ENCODE measurements around the gene CDK14. TPM values are rescaled to one million over a fixed set of nuclear protein-coding genes. Genes with fewer than 3 reads are reported as not detected.
"Not testable (repeated sequence)": the region's sequence is repeated elsewhere in the genome, so short reads cannot be mapped to it uniquely, and the experiment has no call there.

Gene CDK14
- total RNA-seq, 1 donor from 2014 or later = 52.3 TPM

DNA sequence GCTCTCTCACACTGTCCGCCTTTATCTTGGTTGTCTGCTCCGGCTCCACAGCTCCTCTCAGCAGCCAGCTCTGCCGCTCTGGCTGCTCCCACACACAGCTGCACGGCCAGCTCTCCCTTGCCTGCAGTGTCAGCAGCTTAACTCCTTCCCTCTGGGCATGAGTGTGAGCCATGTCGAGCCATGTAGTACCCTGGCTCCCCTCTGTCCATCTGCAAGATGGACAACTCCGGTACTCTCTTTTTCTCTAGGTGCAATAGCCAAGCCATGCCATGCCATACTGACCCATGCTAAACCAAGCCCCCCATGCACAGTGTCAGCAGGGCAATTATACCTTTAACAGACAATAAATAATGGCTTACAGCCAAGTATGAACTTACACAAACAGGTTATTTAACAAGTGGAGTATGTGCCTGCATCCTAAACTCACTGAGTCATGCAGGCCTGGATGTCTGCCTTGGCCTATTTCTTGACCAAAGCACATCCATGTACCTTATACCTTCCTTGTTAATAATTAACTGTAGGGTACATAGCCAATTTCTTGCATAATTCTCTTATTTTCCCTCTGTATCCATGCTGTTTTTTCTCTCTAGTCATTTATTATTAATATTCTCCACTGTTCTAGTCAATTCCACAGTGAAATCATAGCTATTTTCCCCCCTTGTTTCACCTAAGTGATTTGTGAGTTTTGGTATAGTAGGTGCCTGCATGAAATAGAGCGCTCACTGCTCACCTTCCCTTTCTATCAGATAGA lies 170.9 kb downstream of the CDK14 start:
- Histone ChIP-seq H3K27ac (no peak overlapping the region), H3K27me3 (no peaks in the 10 kb centered on the region), H3K9ac (no peak overlapping the region), H3K36me3 (no peaks in the 10 kb centered on the region), H3K4me1 (peaks cover 38% of the 10 kb centered on the region), H3K79me2 (ENCODE audit: low read depth) (peaks cover 22% of the 10 kb centered on the region), H2AFZ (replicated peaks) (no peak overlapping the region), H4K20me1 (ENCODE audit: low read depth) (no peaks in the 10 kb centered on the region), H3F3A (ENCODE audit: low read depth) (peaks cover 16% of the 10 kb centered on the region), H3K4me3 (no peak overlapping the region), H3K4me2 (peak overlapping the region; percentile 0), H3K9me3 (ENCODE audit: low read depth) (no peaks in the 10 kb centered on the region)
- TF ChIP-seq EZH2 (IDR thresholded peaks at IDR 0.05) (no peak), CTCF (IDR thresholded peaks at IDR 0.05) (no peak), EZH2phosphoT487 (IDR thresholded peaks at IDR 0.05) (no peak)
- Mint-ChIP-seq H3K4me3 (no peak overlapping the region), H3K9me3 (peaks cover 2% of the 10 kb centered on the region), H3K27me3 (ENCODE audit: insufficient read depth, low read depth) (no peaks in the 10 kb centered on the region), H3K27ac (peak overlapping the region; percentile 34), H3K4me1 (peaks cover 15% of the 10 kb centered on the region), H3K36me3 (peaks cover 22% of the 10 kb centered on the region)
- peak; percentile 62 for DNase-seq (ENCODE audit: low spot score)

DNA sequence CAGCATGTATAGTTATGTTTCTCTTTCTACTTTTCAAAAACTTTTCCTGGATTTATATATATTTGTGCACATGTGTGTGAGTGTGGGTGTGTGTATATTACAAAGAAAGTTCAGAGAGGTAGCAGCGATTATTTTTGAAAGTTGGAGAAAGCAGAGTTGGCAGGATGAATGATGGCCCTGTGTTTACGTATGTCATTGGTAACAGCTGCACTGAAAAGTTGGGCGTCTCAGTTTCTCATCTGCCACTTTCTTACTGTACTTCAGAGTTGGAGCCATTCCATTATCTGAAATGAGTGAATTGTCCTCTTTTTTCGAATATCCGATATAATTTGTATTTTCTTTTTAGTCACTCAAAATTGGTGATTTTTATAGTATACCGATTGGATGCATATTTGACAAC lies 172.2 kb downstream of the CDK14 start:
- peaks cover 23% of the 10 kb centered on the region for H3K36me3 Mint-ChIP-seq
- Histone ChIP-seq H2AFZ (replicated peaks) (no peak overlapping the region), H3K4me2 (no peak overlapping the region), H3K27me3 (no peaks in the 10 kb centered on the region), H3K4me1 (peaks cover 37% of the 10 kb centered on the region), H3K79me2 (ENCODE audit: low read depth) (peaks cover 22% of the 10 kb centered on the region), H3K27ac (no peak overlapping the region), H3K9me3 (ENCODE audit: low read depth) (no peaks in the 10 kb centered on the region), H3K9ac (no peak overlapping the region), H4K20me1 (ENCODE audit: low read depth) (no peaks in the 10 kb centered on the region), H3F3A (ENCODE audit: low read depth) (peaks cover 16% of the 10 kb centered on the region), H3K4me3 (no peak overlapping the region), H3K36me3 (no peaks in the 10 kb centered on the region)
- no peak overlapping the region for H3K27ac Mint-ChIP-seq
- no peak for DNase-seq (ENCODE audit: low spot score)
- H3K9me3 Mint-ChIP-seq = peaks cover 2% of the 10 kb centered on the region
- peaks cover 2% of the 10 kb centered on the region for H3K27me3 Mint-ChIP-seq (ENCODE audit: insufficient read depth, low read depth)
- TF ChIP-seq EZH2phosphoT487 (IDR thresholded peaks at IDR 0.05) (no peak), EZH2 (IDR thresholded peaks at IDR 0.05) (no peak), CTCF (IDR thresholded peaks at IDR 0.05) (no peak)
- H3K4me1 Mint-ChIP-seq = peaks cover 15% of the 10 kb centered on the region
- H3K4me3 Mint-ChIP-seq = no peak overlapping the region

- H3K9me3 Mint-ChIP-seq = peaks cover 2% of the 10 kb centered on the region
- H3K27me3 ChIP-seq = no peaks in the 10 kb centered on the region
- no peaks in the 10 kb centered on the region for H3K9me3 ChIP-seq (ENCODE audit: low read depth)
- no peaks in the 10 kb centered on the region for H3K36me3 ChIP-seq
- peaks cover 2% of the 10 kb centered on the region for H3K27me3 Mint-ChIP-seq (ENCODE audit: insufficient read depth, low read depth)
- no peak overlapping the region for H3K4me3 Mint-ChIP-seq
- peaks cover 22% of the 10 kb centered on the region for H3K79me2 ChIP-seq (ENCODE audit: low read depth)
- no peak overlapping the region for H3K27ac Mint-ChIP-seq
- no peak overlapping the region for H3K4me3 ChIP-seq
- H3K9ac ChIP-seq = no peak overlapping the region
- peaks cover 30% of the 10 kb centered on the region for H3K4me1 ChIP-seq
- H3F3A ChIP-seq (ENCODE audit: low read depth) = peaks cover 15% of the 10 kb centered on the region
- no peak overlapping the region for H3K27ac ChIP-seq
- H2AFZ ChIP-seq (replicated peaks) = no peak overlapping the region
- no peaks in the 10 kb centered on the region for H4K20me1 ChIP-seq (ENCODE audit: low read depth)
- H3K4me1 Mint-ChIP-seq = peaks cover 15% of the 10 kb centered on the region
- no peak overlapping the region for H3K4me2 ChIP-seq
- TF ChIP-seq CTCF (IDR thresholded peaks at IDR 0.05) (no peak), EZH2phosphoT487 (IDR thresholded peaks at IDR 0.05) (no peak), EZH2 (IDR thresholded peaks at IDR 0.05) (no peak)
- H3K36me3 Mint-ChIP-seq = peaks cover 21% of the 10 kb centered on the region
- no peak for DNase-seq (ENCODE audit: low spot score)
Observed at GRCh38 chr7:90769036-90769435, 172.9 kb downstream of the CDK14 start.

DNA sequence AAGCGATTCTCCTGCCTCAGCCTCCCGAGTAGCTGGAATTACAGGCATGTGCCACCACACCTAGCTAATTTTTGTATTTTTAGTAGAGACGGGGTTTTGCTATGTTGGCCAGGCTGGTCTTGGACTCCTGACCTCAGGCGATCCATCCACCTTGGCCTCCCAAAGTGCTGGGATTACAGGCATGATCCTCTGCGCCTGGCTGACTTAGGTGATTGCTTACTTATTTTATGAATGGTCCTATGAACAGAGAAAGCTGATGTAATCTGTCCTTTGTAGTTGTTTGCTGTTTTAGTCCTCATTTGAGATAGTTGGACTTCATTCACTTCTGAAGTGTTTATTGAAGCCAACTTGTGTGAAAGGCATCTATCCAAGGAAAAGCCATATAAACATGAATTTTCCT lies 173.4 kb downstream of the CDK14 start:
- not testable (repeated sequence) for H3K36me3 ChIP-seq; H3K9me3 Mint-ChIP-seq; H3K27ac Mint-ChIP-seq; H3K4me3 Mint-ChIP-seq; H4K20me1 ChIP-seq (ENCODE audit: low read depth); H3K9ac ChIP-seq; DNase-seq (ENCODE audit: low spot score); H2AFZ ChIP-seq (replicated peaks); H3K4me3 ChIP-seq; H3K9me3 ChIP-seq (ENCODE audit: low read depth); H3K27ac ChIP-seq; H3K4me2 ChIP-seq; H3K27me3 Mint-ChIP-seq (ENCODE audit: insufficient read depth, low read depth); H3K27me3 ChIP-seq; H3F3A ChIP-seq (ENCODE audit: low read depth)
- peaks cover 22% of the 10 kb centered on the region for H3K36me3 Mint-ChIP-seq
- Histone ChIP-seq H3K4me1 (peaks cover 24% of the 10 kb centered on the region), H3K79me2 (ENCODE audit: low read depth) (peaks cover 22% of the 10 kb centered on the region)
- peaks cover 15% of the 10 kb centered on the region for H3K4me1 Mint-ChIP-seq
